Stomach smooth muscle (tissue), 2 donors: ENCODE results near the gene PTBP3.
"Not testable (repeated sequence)": the region's sequence is repeated elsewhere in the genome, so short reads cannot be mapped to it uniquely, and the experiment has no call there.

Experiments used
- H3K27ac ChIP-seq: one replicate; pipeline ENCODE4 v1.7.0; 2013; ENCODE audit warnings: mild to moderate bottlenecking, low read length, inconsistent platforms
- H3K27me3 ChIP-seq, 2 donors: one replicate each; pipeline ENCODE4 v1.7.0; 2013; ENCODE audit warnings: low read length in 2 of 2; ENCODE audit not compliant: insufficient read depth in 2 of 2, control insufficient read depth in 1 of 2
- H3K36me3 ChIP-seq, 2 donors: one replicate each; pipeline ENCODE4 v1.7.0; 2013; ENCODE audit warnings: low read length in 2 of 2; ENCODE audit not compliant: control insufficient read depth in 2 of 2, insufficient read depth in 2 of 2
- H3K4me1 ChIP-seq: one replicate; pipeline ENCODE4 v1.7.0; 2013; ENCODE audit warnings: low read length; ENCODE audit not compliant: control insufficient read depth, insufficient read depth
- H3K4me3 ChIP-seq, 2 donors: one replicate each; pipeline ENCODE4 v1.7.0; 2013; ENCODE audit warnings: low read length in 2 of 2
- H3K9ac ChIP-seq, 2 donors: one replicate each; pipeline ENCODE4 v1.7.0; 2013; ENCODE audit warnings: low read length in 2 of 2, mild to moderate bottlenecking in 1 of 2
- H3K9me3 ChIP-seq, 2 donors: one replicate each; pipeline ENCODE4 v1.7.0; 2013; ENCODE audit warnings: low read length in 2 of 2; ENCODE audit not compliant: control insufficient read depth in 2 of 2
- donor health status: healthy.
- donor health status: Pancreatic carcinoma.

The PTBP3 gene

DNA sequence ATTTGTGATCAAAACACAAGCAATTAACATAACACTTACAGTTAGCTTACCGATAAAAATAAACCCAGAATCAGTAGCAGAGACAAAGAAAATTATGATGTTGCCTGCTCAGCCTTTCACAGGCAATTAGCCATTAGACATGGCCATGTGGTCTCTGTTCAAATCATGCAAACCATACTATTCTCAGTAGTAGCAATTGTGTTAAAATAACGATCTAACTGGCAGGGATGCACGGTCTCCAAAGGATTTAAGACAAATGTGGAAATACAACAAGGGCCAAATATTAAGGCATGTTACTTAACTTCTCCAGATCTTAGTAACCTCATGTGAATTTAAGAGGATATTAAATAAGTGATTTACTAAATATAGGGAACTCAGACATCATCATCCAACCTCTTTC, 59.5 kb downstream of the PTBP3 start:
- Histone ChIP-seq H3K27me3 (no peaks in the 10 kb centered on the region), H3K36me3 (no peaks in the 10 kb centered on the region), H3K27ac (no peak overlapping the region), H3K4me1 (no peaks in the 10 kb centered on the region), H3K9ac (no peak overlapping the region), H3K4me3 (no peak overlapping the region), H3K9me3 (no peaks in the 10 kb centered on the region)

DNA sequence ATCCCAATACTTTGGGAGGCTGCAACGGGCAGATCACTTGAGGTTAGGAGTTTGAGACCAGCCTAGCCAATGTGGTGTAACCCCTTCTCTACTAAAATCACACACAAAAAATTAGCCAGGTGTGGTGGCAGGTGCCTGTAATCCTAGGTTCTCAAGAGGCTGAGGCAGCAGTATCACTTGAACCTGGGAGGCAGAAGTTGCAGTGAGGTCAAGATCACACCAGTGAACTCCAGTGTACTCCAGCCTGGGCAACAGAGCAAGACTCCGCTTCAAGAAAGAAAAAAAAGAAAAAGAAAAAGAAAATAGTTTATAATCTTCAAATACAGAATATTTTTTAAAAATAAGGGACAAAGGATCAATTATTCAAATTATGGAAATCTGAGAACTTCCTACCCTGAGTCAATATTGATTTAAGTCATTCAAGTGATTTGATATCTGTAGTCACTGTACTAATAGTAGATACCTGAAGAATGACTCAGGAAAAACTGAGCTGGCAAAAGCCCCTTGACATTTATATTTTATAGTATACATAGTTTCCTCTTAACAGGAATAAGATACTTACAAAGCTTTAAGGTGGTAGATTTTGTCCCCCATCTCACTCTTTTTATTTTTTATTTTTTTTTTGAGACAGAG, 61.8 kb downstream of the PTBP3 start:
- Histone ChIP-seq H3K27ac (no peak overlapping the region), H3K36me3 (no peaks in the 10 kb centered on the region), H3K9me3 (no peaks in the 10 kb centered on the region), H3K9ac (no peak overlapping the region), H3K4me3 (no peak overlapping the region), H3K27me3 (no peaks in the 10 kb centered on the region), H3K4me1 (no peaks in the 10 kb centered on the region)

DNA sequence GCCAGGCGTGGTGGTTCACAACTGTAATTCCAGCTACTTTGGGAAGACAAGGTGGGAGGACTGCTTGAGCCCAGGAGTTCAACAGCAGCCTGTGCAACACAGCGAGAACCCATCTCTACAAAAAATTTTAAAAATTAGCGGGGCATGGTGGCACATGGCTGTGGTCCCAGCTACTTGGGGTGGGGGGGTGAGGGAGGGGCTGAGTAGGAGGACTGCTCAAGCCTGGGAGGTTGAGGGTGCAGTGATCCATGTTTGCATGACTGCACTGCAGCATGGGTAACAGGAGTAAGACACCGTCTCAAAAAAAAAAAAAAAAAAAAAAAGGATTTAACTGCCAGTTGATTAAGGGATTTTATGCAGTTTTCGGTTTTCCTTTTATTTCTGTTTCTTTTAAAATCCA, 65.0 kb downstream of the PTBP3 start:
- Histone ChIP-seq H3K9ac (no peak overlapping the region), H3K36me3 (no peaks in the 10 kb centered on the region), H3K9me3 (no peaks in the 10 kb centered on the region), H3K4me1 (no peaks in the 10 kb centered on the region), H3K4me3 (no peak overlapping the region), H3K27ac (no peak overlapping the region), H3K27me3 (no peaks in the 10 kb centered on the region)

DNA sequence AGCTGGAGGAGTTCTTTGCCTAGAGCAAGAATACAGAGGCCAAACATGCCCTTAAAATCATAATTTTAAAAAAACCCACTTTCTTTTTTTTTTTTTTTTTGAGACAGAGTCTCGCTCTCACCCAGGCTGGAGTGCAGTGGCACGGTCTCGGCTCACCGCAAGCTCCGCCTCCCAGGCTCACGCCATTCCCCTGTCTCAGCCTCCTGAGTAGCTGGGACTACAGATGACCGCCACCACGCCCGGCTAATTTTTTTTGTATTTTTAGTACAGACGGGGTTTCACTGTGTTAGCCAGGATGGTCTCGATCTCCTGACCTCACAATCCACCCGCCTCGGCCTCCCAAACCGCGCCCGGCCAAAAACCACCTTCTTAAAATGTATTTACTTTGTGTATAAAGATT, 66.3 kb downstream of the PTBP3 start:
- not testable (repeated sequence) for H3K4me1 ChIP-seq, H3K36me3 ChIP-seq, H3K9ac ChIP-seq

DNA sequence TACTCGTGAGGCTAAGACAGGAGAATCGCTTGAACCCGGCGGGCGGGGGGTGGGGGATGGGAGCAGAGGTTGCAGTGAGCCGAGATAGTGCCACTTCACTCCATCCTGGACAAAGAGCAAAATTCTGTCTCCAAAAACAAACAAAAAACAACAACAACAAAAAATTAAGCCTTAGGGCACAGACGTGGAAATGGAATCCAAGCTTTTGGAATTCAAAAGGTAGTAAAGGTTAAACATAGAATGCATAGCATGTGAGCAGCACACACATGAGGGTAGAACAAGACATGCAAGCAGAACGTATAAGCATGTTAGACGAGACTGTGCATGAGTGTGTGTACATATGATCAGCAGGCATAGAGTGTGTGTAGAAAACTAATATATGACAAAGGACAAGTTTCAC, 68.0 kb downstream of the PTBP3 start:
- Histone ChIP-seq H3K36me3 (peaks cover 0 to 4% of the 10 kb centered on the region in 2 donors), H3K4me1 (no peaks in the 10 kb centered on the region), H3K4me3 (no peak overlapping the region), H3K27me3 (no peaks in the 10 kb centered on the region), H3K9me3 (no peaks in the 10 kb centered on the region), H3K9ac (no peak overlapping the region), H3K27ac (no peak overlapping the region)

More for the DNA sequence above, 66.3 kb downstream of the PTBP3 start:
- H3K27ac ChIP-seq, H3K27me3 ChIP-seq, H3K4me3 ChIP-seq, H3K9me3 ChIP-seq: not testable (repeated sequence)

DNA sequence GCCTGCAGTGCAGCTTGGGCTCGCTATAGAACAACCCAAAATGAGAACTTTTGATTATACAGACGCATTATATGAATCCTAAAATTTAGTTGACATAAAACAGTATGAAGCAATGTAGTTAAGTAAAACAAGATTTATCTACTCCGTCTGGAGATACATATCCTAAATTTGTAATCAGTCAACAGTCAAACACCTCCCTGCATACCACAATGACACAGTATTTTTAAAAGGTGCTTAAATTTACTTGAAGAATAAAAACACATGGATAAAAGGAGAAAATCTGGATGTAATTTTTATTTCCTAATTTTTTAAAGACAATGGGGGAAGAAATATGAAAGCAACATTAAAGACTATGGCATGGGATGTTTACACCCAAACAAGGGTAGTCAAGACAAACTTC, 70.8 kb downstream of the PTBP3 start:
- Histone ChIP-seq H3K36me3 (peaks cover 0 to 5% of the 10 kb centered on the region in 2 donors), H3K9ac (no peak overlapping the region), H3K27ac (no peak overlapping the region), H3K4me3 (no peak overlapping the region), H3K27me3 (no peaks in the 10 kb centered on the region), H3K9me3 (no peaks in the 10 kb centered on the region), H3K4me1 (no peaks in the 10 kb centered on the region)

DNA sequence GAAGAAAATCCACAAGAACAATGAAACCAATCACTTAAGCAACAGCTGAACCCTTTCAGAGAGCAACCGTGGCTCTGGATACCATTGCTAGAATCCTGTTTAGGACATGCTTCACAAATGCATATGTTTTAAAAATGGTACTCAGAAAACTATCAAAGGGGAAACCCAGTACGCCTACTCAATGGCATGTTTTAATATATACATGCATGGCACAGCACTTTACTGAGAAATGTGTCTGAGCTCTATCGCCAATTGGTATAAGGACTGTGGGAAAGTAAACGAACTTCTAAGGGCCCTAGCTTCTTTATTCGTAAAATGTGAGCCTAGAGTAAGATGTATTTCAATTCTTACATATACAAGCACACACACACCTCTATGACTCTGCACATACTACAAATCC, 72.3 kb downstream of the PTBP3 start:
- Histone ChIP-seq H3K27ac (no peak overlapping the region), H3K36me3 (peaks cover 0 to 5% of the 10 kb centered on the region in 2 donors), H3K9me3 (no peaks in the 10 kb centered on the region), H3K4me1 (no peaks in the 10 kb centered on the region), H3K27me3 (no peaks in the 10 kb centered on the region), H3K4me3 (no peak overlapping the region), H3K9ac (no peak overlapping the region)

DNA sequence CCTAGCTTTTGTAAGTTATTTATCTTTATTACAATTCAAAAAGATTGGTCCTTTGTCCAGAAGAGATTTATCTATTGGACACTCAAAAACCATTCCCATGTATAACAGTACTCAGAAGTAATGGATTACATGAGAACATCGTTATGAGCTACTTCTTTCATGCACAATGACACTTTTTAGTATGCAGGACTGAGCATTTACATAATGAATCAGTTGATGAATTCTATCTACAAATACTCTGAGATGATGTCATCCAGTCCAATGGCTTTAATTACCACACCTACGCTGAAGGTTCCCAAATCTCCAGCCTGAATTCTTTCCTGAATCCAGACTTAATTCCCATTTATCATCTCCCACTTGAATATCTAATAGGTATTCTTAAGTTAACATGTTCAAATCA, 75.3 kb downstream of the PTBP3 start:
- H3K9ac ChIP-seq = no peak overlapping the region
- peaks cover 0 to 5% of the 10 kb centered on the region in 2 donors for H3K36me3 ChIP-seq
- H3K27ac ChIP-seq = no peak overlapping the region
- H3K4me1 ChIP-seq = no peaks in the 10 kb centered on the region
- H3K4me3 ChIP-seq = no peak overlapping the region
- H3K27me3 ChIP-seq = no peaks in the 10 kb centered on the region
- H3K9me3 ChIP-seq = no peaks in the 10 kb centered on the region

DNA sequence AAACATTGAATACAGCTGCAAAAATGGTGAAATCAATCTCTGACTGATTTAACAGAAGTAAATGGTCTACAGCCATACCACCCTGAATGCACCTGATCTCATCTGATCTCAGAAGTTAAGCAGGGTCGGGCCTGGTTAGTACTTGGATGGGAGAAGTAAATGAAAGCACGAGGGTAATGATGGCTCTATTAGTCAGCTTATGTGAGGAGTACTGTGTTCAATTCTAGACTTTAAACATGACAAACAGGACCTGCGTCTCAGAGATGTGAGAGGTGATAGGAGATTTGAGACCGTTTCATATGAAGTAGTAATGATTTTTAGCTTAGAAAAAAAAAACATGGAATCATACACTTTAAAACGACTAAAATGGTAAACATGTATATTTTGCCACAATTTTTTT, 81.2 kb downstream of the PTBP3 start:
- H3K4me1 ChIP-seq = no peaks in the 10 kb centered on the region
- H3K36me3 ChIP-seq = peaks cover 0 to 5% of the 10 kb centered on the region in 2 donors
- no peak overlapping the region for H3K27ac ChIP-seq
- no peaks in the 10 kb centered on the region for H3K27me3 ChIP-seq
- H3K9me3 ChIP-seq = no peaks in the 10 kb centered on the region
- no peak overlapping the region for H3K4me3 ChIP-seq
- H3K9ac ChIP-seq = no peak overlapping the region

DNA sequence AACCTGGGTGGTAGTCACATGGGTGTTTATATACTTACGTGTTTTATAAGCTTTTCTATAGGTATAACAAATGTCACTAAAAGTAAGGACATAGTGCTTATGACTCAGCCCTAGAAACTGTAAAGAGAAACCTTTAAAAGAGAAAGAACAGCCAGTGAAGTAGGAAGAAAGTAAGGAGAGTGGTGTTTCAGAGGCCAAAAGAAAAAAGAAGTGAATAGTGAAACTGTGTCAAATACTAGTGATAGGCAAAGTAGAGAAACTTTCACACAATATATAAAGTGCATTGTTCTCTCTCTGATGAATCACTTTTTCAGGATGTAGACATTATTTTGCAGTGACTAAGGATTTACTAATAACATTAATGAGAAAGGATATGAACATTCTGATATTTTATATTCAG, 84.1 kb downstream of the PTBP3 start:
- Histone ChIP-seq H3K9ac (no peak overlapping the region), H3K36me3 (peaks cover 0 to 5% of the 10 kb centered on the region in 2 donors), H3K4me1 (no peaks in the 10 kb centered on the region), H3K27me3 (no peaks in the 10 kb centered on the region), H3K9me3 (no peaks in the 10 kb centered on the region), H3K27ac (no peak overlapping the region), H3K4me3 (no peak overlapping the region)

DNA sequence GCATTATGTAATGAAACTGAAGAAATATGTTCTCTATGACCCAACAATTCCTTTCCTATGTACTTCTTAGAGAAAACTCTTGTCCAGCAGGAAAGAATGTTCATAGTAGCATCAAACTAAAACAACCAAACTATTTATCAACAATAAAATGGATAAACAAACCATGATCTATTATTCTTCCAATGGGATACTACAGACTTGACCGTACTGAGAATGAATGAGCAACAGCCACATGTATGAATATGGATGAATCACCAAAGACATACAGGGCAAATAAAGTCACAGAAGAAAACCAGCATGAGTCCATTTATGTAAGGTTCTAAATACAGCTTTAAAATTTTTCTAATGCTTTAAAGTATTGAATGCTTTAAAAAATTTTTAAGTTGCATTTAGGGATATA, 84.7 kb downstream of the PTBP3 start:
- Histone ChIP-seq H3K4me1 (no peaks in the 10 kb centered on the region), H3K27me3 (no peaks in the 10 kb centered on the region), H3K9ac (no peak overlapping the region), H3K27ac (no peak overlapping the region), H3K4me3 (no peak overlapping the region), H3K9me3 (no peaks in the 10 kb centered on the region), H3K36me3 (peaks cover 0 to 5% of the 10 kb centered on the region in 2 donors)
